Vagina (tissue), 2 donors: ENCODE measurements around the gene GJD2. TPM values are rescaled to one million over a fixed set of nuclear protein-coding genes. Genes with fewer than 3 reads are reported as not detected.

Source experiments
- DNase-seq, 2 donors: peaks; one replicate each; pipeline ENCODE4 v3.0.0-alpha.2; 2017; ENCODE audit errors: extremely low spot score in 2 of 2
- H3K27ac ChIP-seq: fragments of 200-600 bp; sonication (generic); one replicate; pipeline ENCODE4 v1.5.1; 2019
- H3K27me3 ChIP-seq: fragments of 200-600 bp; sonication (generic); one replicate; pipeline ENCODE4 v1.5.1; 2019
- H3K36me3 ChIP-seq, 2 donors: fragments of 200-600 bp; sonication (generic); one replicate each; pipeline ENCODE4 v1.5.1; 2017 to 2019
- H3K4me1 ChIP-seq: fragments of 200-600 bp; sonication (generic); one replicate; pipeline ENCODE4 v1.5.1; 2019
- H3K4me3 ChIP-seq, 2 donors: fragments of 200-600 bp; sonication (generic); 1 replicate in 1 of 2; 2 replicates in 1 of 2; pipeline ENCODE4 v1.5.1; 2016 to 2019
- H3K9me3 ChIP-seq: fragments of 200-600 bp; sonication (generic); one replicate; pipeline ENCODE4 v1.5.1; 2019
- POLR2A ChIP-seq, 2 donors: fragments of 450-650 bp; IDR thresholded peaks; one replicate each; pipeline ENCODE4 v1.6.1; 2017; ENCODE audit warnings: antibody characterized with exemption in 2 of 2, mild to moderate bottlenecking in 2 of 2, moderate library complexity in 2 of 2
- POLR2AphosphoS5 ChIP-seq, 2 donors: sonication (generic); formaldehyde crosslinking; IDR thresholded peaks; one replicate each; pipeline ENCODE4 v1.9.0; 2017; ENCODE audit warnings: antibody characterized with exemption in 2 of 2, mild to moderate bottlenecking in 2 of 2, low read depth in 1 of 2; ENCODE audit not compliant: insufficient read depth in 1 of 2
- intact Hi-C: fragments of 100-400 bp; cut with DNase I; formaldehyde crosslinking; loops from one replicate; pipeline ENCODE4 v1.15.1; 2023
- total RNA-seq: library from RNA; depleted of rRNA; stranded (reverse); fragments of >200 nt; gene quantifications from one replicate; pipeline ENCODE4 v1.2.3, GENCODE V29; 2016
- TF ChIP-seq, protein P1 (sequence below), 3 experiments: fragments of 450-650 bp in 2 of 3; fragments of 200-600 bp in 1 of 3; sonication (generic) in 1 of 3; IDR thresholded peaks; one replicate each; pipeline ENCODE4 v1.5.1; 2017 to 2019; ENCODE audit warnings: antibody characterized with exemption in 3 of 3, mild to moderate bottlenecking in 2 of 3, moderate library complexity in 2 of 3

GJD2 gene
- total RNA-seq, 1 donor from 2014 or later: not detected

DNA sequence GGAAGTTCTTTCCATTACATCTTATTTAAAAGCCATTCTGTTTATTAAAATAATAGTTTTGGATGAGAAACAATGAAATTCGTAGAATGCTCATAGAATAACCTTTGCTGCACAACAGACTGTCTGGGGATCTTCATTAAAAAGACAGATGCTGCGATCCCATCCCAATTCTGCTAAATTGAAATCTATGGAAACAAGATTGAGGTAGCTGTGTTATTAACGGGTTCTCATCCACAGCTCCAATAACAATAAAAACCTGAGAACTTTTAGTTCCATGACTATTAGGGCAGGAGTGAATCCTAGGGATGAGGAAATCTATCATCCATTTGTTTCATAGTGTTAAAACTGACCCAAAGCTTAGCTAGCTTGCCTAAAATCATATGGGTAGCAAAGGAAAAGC is 2.5 kb upstream of the GJD2 start:
- intact Hi-C loops: no loop called here
- TF ChIP-seq POLR2A (IDR thresholded peaks at IDR 0.05): no peak
- no peak for TF ChIP-seq POLR2AphosphoS5 (IDR thresholded peaks at IDR 0.05; ENCODE audit: insufficient read depth in 1 of 2, low read depth in 1 of 2)
- TF ChIP-seq, protein P1, sequence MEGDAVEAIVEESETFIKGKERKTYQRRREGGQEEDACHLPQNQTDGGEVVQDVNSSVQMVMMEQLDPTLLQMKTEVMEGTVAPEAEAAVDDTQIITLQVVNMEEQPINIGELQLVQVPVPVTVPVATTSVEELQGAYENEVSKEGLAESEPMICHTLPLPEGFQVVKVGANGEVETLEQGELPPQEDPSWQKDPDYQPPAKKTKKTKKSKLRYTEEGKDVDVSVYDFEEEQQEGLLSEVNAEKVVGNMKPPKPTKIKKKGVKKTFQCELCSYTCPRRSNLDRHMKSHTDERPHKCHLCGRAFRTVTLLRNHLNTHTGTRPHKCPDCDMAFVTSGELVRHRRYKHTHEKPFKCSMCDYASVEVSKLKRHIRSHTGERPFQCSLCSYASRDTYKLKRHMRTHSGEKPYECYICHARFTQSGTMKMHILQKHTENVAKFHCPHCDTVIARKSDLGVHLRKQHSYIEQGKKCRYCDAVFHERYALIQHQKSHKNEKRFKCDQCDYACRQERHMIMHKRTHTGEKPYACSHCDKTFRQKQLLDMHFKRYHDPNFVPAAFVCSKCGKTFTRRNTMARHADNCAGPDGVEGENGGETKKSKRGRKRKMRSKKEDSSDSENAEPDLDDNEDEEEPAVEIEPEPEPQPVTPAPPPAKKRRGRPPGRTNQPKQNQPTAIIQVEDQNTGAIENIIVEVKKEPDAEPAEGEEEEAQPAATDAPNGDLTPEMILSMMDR (IDR thresholded peaks at IDR 0.05): no peak
- peaks cover 6% of the 10 kb centered on the region for H3K27me3 ChIP-seq
- H3K4me1 ChIP-seq: no peaks in the 10 kb centered on the region
- H3K9me3 ChIP-seq: no peaks in the 10 kb centered on the region
- no peak for DNase-seq
- no peak overlapping the region for H3K4me3 ChIP-seq
- H3K36me3 ChIP-seq: no peaks in the 10 kb centered on the region
- H3K27ac ChIP-seq: no peak overlapping the region

DNA sequence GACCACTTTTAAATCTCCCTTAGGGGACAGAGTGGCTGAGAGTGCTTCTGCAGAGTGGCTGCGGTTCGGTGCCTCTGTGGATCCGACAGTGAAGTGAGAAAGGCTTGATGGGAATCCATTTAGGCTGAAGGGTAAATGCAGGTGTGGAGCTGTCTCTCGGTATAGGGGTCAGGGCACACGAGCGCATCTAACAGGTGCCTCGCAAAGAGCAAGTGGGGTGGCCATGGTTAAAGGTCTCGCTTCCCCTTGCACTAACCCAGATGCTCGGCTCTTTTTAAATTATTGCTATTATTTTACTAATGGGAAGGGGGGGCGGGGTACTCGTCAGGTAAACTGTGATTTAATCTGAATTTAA is 598 bp upstream of the GJD2 start:
- intact Hi-C loops: no loop called here
- Histone ChIP-seq H3K4me3 (no peak overlapping the region), H3K4me1 (no peaks in the 10 kb centered on the region), H3K27me3 (peaks cover 6% of the 10 kb centered on the region), H3K36me3 (no peaks in the 10 kb centered on the region), H3K27ac (no peak overlapping the region), H3K9me3 (no peaks in the 10 kb centered on the region)
- no peak for DNase-seq
- no peak for TF ChIP-seq POLR2AphosphoS5 (IDR thresholded peaks at IDR 0.05; ENCODE audit: insufficient read depth in 1 of 2, low read depth in 1 of 2)
- no peak for TF ChIP-seq POLR2A (IDR thresholded peaks at IDR 0.05)
- TF ChIP-seq, protein P1 (IDR thresholded peaks at IDR 0.05): no peak

- Histone ChIP-seq H3K4me3 (no peak overlapping the region), H3K4me1 (no peaks in the 10 kb centered on the region), H3K27ac (no peak overlapping the region), H3K9me3 (no peaks in the 10 kb centered on the region), H3K36me3 (no peaks in the 10 kb centered on the region), H3K27me3 (peaks cover 6% of the 10 kb centered on the region)
- TF ChIP-seq, protein P1 (IDR thresholded peaks at IDR 0.05): no peak
- TF ChIP-seq POLR2AphosphoS5 (IDR thresholded peaks at IDR 0.05; ENCODE audit: insufficient read depth in 1 of 2, low read depth in 1 of 2) (no peak), POLR2A (IDR thresholded peaks at IDR 0.05) (no peak)
- no peak for DNase-seq
- intact Hi-C loops: no loop called here
Measured at GRCh38 chr15:34754171-34754601, 612 bp downstream of the GJD2 start.

DNA sequence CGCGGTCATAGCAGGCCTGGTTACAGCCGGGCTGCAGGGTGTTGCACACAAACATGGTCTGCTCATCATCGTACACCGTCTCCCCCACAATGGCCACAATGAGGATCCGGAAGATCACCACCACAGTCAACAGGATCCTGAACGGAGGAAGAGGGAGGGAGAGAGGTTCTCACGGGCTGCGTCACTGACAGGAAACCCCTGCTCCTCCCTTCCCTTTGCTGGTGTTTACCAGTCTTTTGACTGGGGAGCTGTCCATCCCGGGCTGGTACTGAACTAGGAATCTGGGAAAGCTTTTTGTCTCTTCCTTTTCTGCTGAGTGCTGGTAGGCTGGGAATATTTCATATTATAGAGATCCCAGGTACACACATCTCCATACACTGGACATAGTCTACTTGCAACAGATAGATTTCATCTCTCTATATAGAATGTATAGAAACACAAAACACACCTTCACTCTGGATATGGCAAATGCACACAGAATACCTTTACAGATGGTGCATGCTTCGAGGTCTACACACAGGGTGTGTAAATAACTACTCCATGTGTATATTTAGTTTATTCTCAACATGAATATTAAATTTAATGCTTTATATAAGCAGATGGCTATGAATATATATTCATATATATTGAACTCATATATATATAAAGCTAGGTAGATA is 1.4 kb downstream of the GJD2 start:
- no peak for DNase-seq
- TF ChIP-seq POLR2AphosphoS5 (IDR thresholded peaks at IDR 0.05; ENCODE audit: insufficient read depth in 1 of 2, low read depth in 1 of 2): no peak
- TF ChIP-seq, protein P1 (IDR thresholded peaks at IDR 0.05): no peak
- no peak for TF ChIP-seq POLR2A (IDR thresholded peaks at IDR 0.05)

DNA sequence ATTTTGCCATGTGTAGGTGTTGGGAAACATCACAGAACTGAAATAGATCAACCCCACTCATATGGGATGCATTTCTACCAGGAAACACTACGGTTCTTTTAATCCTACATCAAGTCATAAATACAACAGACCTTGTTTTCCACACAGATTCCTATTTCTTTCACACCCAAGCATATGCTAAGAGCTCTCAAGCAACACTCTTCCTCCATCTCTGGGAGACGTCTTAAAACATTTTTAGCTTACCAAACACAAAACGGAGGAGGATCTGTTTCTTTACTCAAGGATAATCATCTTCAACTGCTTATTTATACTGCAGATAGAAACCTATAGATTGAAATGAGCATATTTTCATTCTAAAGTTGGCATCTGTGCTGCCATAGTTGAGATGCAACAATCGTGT is 5.1 kb downstream of the GJD2 start:
- H3K9me3 ChIP-seq: no peaks in the 10 kb centered on the region
- intact Hi-C loops: no loop called here
- no peak for TF ChIP-seq POLR2A (IDR thresholded peaks at IDR 0.05)
- TF ChIP-seq, protein P1 (IDR thresholded peaks at IDR 0.05): no peak
- no peak for TF ChIP-seq POLR2AphosphoS5 (IDR thresholded peaks at IDR 0.05; ENCODE audit: insufficient read depth in 1 of 2, low read depth in 1 of 2)
- DNase-seq: no peak
- no peaks in the 10 kb centered on the region for H3K36me3 ChIP-seq
- H3K4me3 ChIP-seq: no peak overlapping the region
- no peaks in the 10 kb centered on the region for H3K4me1 ChIP-seq
- peaks cover 5% of the 10 kb centered on the region for H3K27me3 ChIP-seq
- no peak overlapping the region for H3K27ac ChIP-seq

More for the DNA sequence above, 1.4 kb downstream of the GJD2 start:
- H3K36me3 ChIP-seq: no peaks in the 10 kb centered on the region
- no peaks in the 10 kb centered on the region for H3K9me3 ChIP-seq
- no peak overlapping the region for H3K27ac ChIP-seq
- intact Hi-C loops: no loop called here
- no peaks in the 10 kb centered on the region for H3K4me1 ChIP-seq
- no peak overlapping the region for H3K4me3 ChIP-seq
- peaks cover 6% of the 10 kb centered on the region for H3K27me3 ChIP-seq
